Fibroblast of villous mesenchyme (primary cell): Measurements from ENCODE around the gene DPH7. TPM values are rescaled to one million over a fixed set of nuclear protein-coding genes. Genes with fewer than 3 reads are reported as not detected.
"Not testable (repeated sequence)": the region's sequence is repeated elsewhere in the genome, so short reads cannot be mapped to it uniquely, and the experiment has no call there.

Experiments
- DNase-seq: peaks from one replicate; pipeline ENCODE4 v3.0.0-alpha.2; 2010; ENCODE audit warnings: low read depth
- H3K4me3 ChIP-seq: 2 replicates; pipeline ENCODE4 v1.5.1; 2011; ENCODE audit warnings: low read depth, mild to moderate bottlenecking, low read length
- CTCF ChIP-seq: IDR thresholded peaks from 2 replicates; pipeline ENCODE4 v1.5.1; 2012; ENCODE audit warnings: low read depth, mild to moderate bottlenecking, low read length; ENCODE audit not compliant: insufficient read depth
- total RNA-seq: library from RNA; depleted of rRNA; stranded (reverse); fragments of >200 nt; gene quantifications from 2 replicates; pipeline ENCODE4 v1.2.3, GENCODE V29; 2012

DPH7 gene
- 22.0 and 22.5 TPM in 2 replicates for total RNA-seq

- DNase-seq: peak; percentile 90
- peak; percentile 89 for TF ChIP-seq CTCF
Measured at GRCh38 chr9:137578518-137579258, at the start of gene DPH7. Gene DPH7, minus strand, starts transcription at chr9:137578925. Its CDS starts 148 bp downstream, at chr9:137578777.

GRCh38 chr9:137627406-137627805, 48.7 kb upstream of the DPH7 start:
- H3K4me3 ChIP-seq, DNase-seq: not testable (repeated sequence)

More at GRCh38 chr9:137578518-137579258, at the start of gene DPH7:
- peak within 1 kb of the TSS; percentile 86 for H3K4me3 ChIP-seq

- no peak overlapping the region for H3K4me3 ChIP-seq
- DNase-seq: no peak
- TF ChIP-seq CTCF: no peak
Measured at GRCh38 chr9:137626464-137626863, 47.7 kb upstream of the DPH7 start.

- H3K4me3 ChIP-seq, DNase-seq: not testable (repeated sequence)
Measured at GRCh38 chr9:137622211-137622610, 43.5 kb upstream of the DPH7 start.

GRCh38 chr9:137621131-137621757, 42.5 kb upstream of the DPH7 start:
- peak; percentile 38 for TF ChIP-seq CTCF
- peak; percentile 17 for DNase-seq
- H3K4me3 ChIP-seq: no peak overlapping the region

GRCh38 chr9:137620581-137620980, 41.9 kb upstream of the DPH7 start:
- no peak overlapping the region for H3K4me3 ChIP-seq
- DNase-seq: no peak
- no peak for TF ChIP-seq CTCF

GRCh38 chr9:137620048-137620405, 41.3 kb upstream of the DPH7 start:
- TF ChIP-seq CTCF: no peak
- H3K4me3 ChIP-seq: peak overlapping the region; percentile 86
- DNase-seq: no peak
